ENCODE data around the gene BMP6.

The BMP6 gene

GRCh38 chr6:7900621-7901020 lies 174.7 kb downstream of the BMP6 start:
- no peak overlapping the region for H3K4me3 ChIP-seq
- no peak for DNase-seq (ENCODE audit: low spot score)
- H3K27ac ChIP-seq, result no peak overlapping the region
- no peak for TF ChIP-seq CTCF (IDR thresholded peaks at IDR 0.05)

- no peak for DNase-seq (ENCODE audit: low spot score)
- no peak for TF ChIP-seq CTCF (IDR thresholded peaks at IDR 0.05)
- H3K4me3 ChIP-seq, result no peak overlapping the region
- no peak overlapping the region for H3K27ac ChIP-seq
Observed at GRCh38 chr6:7901056-7901455, 175.2 kb downstream of the BMP6 start.

GRCh38 chr6:7901780-7902179 lies 175.9 kb downstream of the BMP6 start:
- Histone ChIP-seq H3K4me3 (no peak overlapping the region), H3K27ac (no peak overlapping the region)
- DNase-seq (ENCODE audit: low spot score), result no peak
- TF ChIP-seq CTCF (IDR thresholded peaks at IDR 0.05), result no peak

GRCh38 chr6:7902221-7902620 lies 176.3 kb downstream of the BMP6 start:
- no peak overlapping the region for H3K4me3 ChIP-seq
- DNase-seq (ENCODE audit: low spot score), result no peak
- H3K27ac ChIP-seq, result no peak overlapping the region
- TF ChIP-seq CTCF (IDR thresholded peaks at IDR 0.05), result no peak

- Histone ChIP-seq H3K4me3 (no peak overlapping the region), H3K27ac (no peak overlapping the region)
- no peak for TF ChIP-seq CTCF (IDR thresholded peaks at IDR 0.05)
- DNase-seq (ENCODE audit: low spot score), result no peak
Observed at GRCh38 chr6:7902867-7903266, 177.0 kb downstream of the BMP6 start.

- Histone ChIP-seq H3K4me3 (no peak overlapping the region), H3K27ac (no peak overlapping the region)
- no peak for TF ChIP-seq CTCF (IDR thresholded peaks at IDR 0.05)
- no peak for DNase-seq (ENCODE audit: low spot score)
Observed at GRCh38 chr6:7903673-7904072, 177.8 kb downstream of the BMP6 start.

GRCh38 chr6:7904654-7905319 lies 178.9 kb downstream of the BMP6 start:
- Histone ChIP-seq H3K4me3 (no peak overlapping the region), H3K27ac (no peak overlapping the region)
- no peak for DNase-seq (ENCODE audit: low spot score)
- no peak for TF ChIP-seq CTCF (IDR thresholded peaks at IDR 0.05)
